Activated naive CD4-positive, alpha-beta T cell treated with anti-CD3 and anti-CD28 coated beads, Interleukin-2, amount 50 U/mL, for 72 hours (primary cell): ENCODE measurements around the gene C5orf46. TPM values are rescaled to one million over a fixed set of nuclear protein-coding genes. Genes with fewer than 3 reads are reported as not detected.

ENCODE experiments used
- ATAC-seq, 2 donors: fragments of 150-1000 bp; cut with Tn5 transposase; 2 replicates each; pipeline ENCODE4 v1.10.0; 2021; ENCODE audit warnings: mild to moderate bottlenecking in 2 of 2, moderate library complexity in 2 of 2
- DNase-seq, 2 donors: peaks; one replicate each; pipeline ENCODE4 v3.0.0; 2021 to 2022; ENCODE audit warnings: low spot score in 2 of 2
- H3K27ac Mint-ChIP-seq, 2 donors: one replicate each; pipeline ENCODE4 v1.8.0; 2022; ENCODE audit warnings: mild to moderate bottlenecking in 2 of 2, mixed read lengths in 2 of 2
- H3K36me3 Mint-ChIP-seq, 2 donors: one replicate each; pipeline ENCODE4 v1.8.0; 2022; ENCODE audit warnings: mixed read lengths in 2 of 2
- H3K9me3 Mint-ChIP-seq, 2 donors: one replicate each; pipeline ENCODE4 v1.8.0; 2022; ENCODE audit warnings: mixed read lengths in 2 of 2
- total RNA-seq, 2 donors: library from RNA; stranded (reverse); gene quantifications; one replicate each; pipeline ENCODE4 v1.2.3, GENCODE V29; 2022

Gene C5orf46
- total RNA-seq, 2 donors from 2014 or later: not detected

DNA sequence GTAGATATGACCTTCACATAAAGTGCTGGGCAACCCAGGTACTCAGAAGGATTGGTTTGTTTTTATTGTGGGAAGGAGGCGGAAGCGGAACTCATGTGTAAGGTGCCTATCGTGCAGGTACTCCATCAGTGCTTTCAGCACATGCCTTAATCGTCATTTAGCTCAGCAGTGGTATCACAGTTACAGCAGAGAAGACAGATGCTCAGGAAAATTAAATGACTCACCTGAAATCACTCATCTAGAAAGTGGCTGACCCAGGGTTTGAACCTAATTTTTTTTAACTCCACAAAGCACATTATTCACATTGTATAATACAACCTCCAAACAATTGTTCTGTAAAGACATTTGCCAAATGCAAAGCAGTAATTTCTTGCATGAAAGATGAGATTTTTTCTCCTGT, 2.2 kb downstream of the C5orf46 start:
- ATAC-seq: peak in 1 of 2 donors; percentile 48
- Mint-ChIP-seq H3K36me3 (no peaks in the 10 kb centered on the region), H3K9me3 (peaks cover 0 to 3% of the 10 kb centered on the region in 2 donors), H3K27ac (no peak overlapping the region)
- no peak for DNase-seq

DNA sequence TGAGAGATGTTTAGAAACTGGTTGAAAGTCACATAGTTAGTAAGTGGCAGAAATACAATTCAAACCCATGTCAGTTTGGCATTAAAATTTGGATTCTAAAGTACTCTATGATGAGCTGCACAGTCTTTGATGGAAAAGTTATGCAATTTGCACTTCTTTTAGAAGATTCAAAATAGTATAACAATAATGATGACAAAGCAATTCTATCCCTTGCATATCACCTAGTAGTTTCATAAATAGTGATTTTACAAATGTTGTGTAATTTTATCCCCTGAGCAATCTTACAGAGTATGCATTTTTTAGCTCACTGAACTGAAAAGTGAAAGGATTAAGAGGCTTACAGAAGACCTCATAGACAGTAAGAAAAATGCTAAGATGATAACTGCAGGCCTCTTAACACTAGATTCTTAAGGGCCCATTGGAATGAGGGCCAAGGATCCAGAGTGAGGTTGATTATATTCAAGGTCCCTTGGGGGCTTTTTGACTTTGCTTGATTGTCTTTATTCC, 3.7 kb downstream of the C5orf46 start:
- Mint-ChIP-seq H3K27ac (no peak overlapping the region), H3K36me3 (no peaks in the 10 kb centered on the region), H3K9me3 (no peaks in the 10 kb centered on the region)
- DNase-seq (no peak), ATAC-seq (no peak)

DNA sequence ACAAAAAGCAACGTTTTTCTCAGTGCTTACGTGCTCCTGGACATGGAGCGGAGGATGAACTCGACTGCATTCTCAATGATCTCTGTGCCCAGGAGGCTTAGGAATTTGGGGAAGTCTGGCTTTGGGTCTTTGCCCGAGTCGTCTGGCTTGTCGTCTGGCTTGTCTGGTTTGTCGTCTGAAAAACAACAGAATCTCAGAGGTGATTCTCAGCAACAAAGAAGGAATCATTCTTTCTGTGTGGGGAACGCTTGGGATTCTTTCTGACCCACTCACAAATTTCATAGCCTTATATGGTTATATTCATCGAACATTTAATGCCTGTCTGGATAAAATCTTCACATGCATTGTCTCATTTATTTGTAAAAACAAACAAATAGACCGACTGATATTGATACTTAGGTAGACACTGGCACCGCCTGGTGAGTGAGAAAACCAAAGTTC, 4.7 kb downstream of the C5orf46 start:
- DNase-seq: no peak
- H3K9me3 Mint-ChIP-seq: no peaks in the 10 kb centered on the region
- H3K36me3 Mint-ChIP-seq: no peaks in the 10 kb centered on the region
- no peak overlapping the region for H3K27ac Mint-ChIP-seq
- ATAC-seq: no peak

DNA sequence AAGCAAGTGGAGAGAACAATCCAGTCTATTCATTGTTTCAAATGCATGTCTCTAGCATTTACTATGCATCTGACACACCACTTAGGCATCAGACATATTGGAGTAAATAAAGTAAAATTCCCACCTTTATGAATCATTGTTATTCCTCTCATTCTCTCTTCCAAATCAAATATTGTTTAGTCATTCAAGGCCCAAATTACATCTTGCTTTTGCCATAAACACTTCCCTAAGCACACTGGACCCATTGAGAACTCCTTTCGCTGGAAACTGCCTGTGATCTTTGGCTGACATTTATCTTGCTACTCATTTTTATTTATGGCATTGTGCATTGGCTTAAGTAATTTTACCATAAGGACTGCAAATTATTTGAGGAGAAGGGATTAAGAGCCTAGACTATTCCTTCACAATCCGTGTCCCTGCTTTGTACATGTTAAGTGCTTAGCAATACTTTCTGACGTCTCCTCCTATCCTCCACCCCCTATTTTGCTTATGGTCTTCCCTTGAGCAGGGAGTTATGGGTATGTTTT, 7.4 kb downstream of the C5orf46 start:
- Mint-ChIP-seq H3K9me3 (no peaks in the 10 kb centered on the region), H3K36me3 (no peaks in the 10 kb centered on the region), H3K27ac (no peak overlapping the region)
- ATAC-seq: no peak
- no peak for DNase-seq

DNA sequence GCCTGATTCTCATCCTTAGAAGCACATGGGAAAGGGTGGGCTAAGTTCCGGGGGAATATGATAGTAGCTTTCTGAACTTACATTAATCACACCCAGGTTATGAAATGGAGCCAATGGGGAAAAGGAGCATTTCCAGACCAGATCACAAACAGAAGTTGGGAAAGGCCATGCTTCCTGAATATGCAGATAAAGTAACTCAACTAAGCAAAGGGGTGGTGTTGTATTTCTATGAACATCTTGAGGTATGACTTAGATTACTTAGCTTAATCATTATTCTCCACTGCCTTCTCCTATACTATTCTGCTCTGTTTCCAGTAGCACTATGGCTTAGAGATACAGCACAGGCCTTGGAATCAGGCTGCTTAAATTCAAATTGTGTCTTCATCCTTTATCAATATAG, 10.5 kb downstream of the C5orf46 start:
- DNase-seq: no peak
- no peak overlapping the region for H3K27ac Mint-ChIP-seq
- no peak for ATAC-seq
- H3K36me3 Mint-ChIP-seq: no peaks in the 10 kb centered on the region
- H3K9me3 Mint-ChIP-seq: no peaks in the 10 kb centered on the region

DNA sequence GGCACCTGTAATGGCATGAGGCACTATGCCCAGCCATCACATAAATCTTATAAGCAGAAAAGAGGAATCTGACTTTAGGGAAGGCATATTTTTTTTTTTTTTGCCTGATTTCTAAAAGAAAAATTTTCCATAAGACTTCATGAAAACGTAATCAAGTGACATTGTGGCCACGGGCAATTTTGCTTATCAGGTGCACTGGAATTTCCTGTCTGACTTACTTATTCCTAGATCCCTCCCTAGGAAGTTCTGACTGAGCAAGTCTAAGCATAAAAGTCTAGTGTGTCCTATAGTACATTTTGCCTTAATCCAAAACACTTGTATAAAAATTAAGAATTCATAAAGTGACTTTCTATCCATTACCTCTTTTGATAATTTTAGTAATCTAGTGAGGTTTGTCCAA, 12.5 kb downstream of the C5orf46 start:
- Mint-ChIP-seq H3K27ac (no peak overlapping the region), H3K36me3 (no peaks in the 10 kb centered on the region), H3K9me3 (peaks cover 0 to 4% of the 10 kb centered on the region in 2 donors)
- no peak for DNase-seq
- ATAC-seq: no peak

DNA sequence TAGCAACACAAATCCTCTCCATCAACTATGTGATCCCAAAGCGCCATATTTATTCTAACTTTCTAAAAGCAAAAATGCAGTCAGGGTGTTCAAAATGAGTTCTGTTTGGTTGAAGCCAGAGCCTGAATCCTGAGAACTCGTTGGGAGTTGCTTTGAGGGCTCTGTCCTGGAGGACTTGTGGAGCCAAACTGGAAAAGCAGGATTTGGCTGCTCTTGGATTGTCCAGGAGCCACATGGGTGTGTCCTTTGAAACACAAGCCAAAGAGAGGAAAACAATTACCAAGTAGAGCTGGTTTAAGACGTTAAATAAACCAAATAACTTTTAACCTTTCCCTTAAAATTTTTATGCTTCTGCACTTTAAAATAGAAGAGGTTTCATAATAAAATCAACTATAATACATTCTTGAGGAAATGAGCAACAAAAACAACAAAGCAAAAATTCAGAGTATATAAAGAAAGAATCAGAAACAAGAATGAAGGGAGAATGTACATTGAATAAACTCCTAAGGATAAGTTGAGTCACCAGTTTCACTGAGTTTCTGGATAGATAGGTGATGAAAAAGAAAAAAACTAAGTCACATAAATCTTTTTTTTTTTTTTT, 13.5 kb downstream of the C5orf46 start:
- Mint-ChIP-seq H3K9me3 (peaks cover 0 to 4% of the 10 kb centered on the region in 2 donors), H3K27ac (no peak overlapping the region), H3K36me3 (no peaks in the 10 kb centered on the region)
- no peak for ATAC-seq
- no peak for DNase-seq

DNA sequence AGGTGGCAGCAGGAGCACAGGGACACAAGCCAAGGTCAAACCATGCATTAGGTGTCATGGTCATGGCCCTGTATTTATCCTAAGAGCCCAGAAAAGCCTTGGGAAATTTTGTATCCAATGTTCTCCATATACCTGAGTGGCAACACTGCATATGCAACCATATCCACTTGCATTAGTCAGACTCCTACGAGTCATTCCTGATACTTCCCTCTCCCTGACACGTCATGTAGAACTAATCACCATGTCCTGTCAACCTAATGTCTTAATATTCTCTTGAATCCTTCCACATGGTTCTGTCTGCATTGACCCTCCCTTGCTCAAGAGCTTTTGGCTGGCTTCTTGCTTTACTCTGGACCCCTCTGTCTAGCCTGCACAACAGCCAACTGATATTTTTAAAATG, 18.4 kb downstream of the C5orf46 start:
- H3K36me3 Mint-ChIP-seq: no peaks in the 10 kb centered on the region
- no peak for ATAC-seq

DNA sequence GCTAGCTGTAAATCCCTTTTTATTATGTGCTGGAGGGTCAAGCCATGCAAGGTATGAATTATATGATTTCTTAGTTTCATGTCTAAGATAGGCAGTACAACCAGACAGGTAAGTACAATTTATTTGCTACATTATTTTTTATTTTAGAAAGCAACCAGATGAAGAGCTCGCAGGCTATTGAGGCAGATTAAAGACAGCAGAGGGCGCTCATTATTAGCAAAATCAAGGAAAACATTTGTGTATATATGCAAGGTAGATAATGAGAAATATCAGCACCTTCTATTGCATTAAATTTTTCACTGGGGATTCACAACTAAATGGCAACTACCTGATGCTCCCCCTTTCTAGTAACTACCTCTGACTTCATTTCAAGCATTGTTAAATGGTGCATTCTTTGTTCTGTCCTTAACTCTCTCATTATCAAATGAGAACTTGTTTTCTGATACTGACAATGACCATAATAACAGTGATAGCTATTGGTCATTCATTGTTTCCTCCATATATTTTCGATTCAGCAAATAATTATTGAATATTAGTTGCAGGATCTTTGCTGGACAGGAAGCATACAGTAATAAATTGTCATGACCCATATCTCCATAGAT, 19.2 kb downstream of the C5orf46 start:
- Mint-ChIP-seq H3K36me3 (no peaks in the 10 kb centered on the region), H3K9me3 (peaks cover 0 to 4% of the 10 kb centered on the region in 2 donors), H3K27ac (no peak overlapping the region)
- DNase-seq: no peak
- ATAC-seq: no peak

More for the DNA sequence above, 18.4 kb downstream of the C5orf46 start:
- Mint-ChIP-seq H3K9me3 (peaks cover 0 to 4% of the 10 kb centered on the region in 2 donors), H3K27ac (no peak overlapping the region)
- no peak for DNase-seq

DNA sequence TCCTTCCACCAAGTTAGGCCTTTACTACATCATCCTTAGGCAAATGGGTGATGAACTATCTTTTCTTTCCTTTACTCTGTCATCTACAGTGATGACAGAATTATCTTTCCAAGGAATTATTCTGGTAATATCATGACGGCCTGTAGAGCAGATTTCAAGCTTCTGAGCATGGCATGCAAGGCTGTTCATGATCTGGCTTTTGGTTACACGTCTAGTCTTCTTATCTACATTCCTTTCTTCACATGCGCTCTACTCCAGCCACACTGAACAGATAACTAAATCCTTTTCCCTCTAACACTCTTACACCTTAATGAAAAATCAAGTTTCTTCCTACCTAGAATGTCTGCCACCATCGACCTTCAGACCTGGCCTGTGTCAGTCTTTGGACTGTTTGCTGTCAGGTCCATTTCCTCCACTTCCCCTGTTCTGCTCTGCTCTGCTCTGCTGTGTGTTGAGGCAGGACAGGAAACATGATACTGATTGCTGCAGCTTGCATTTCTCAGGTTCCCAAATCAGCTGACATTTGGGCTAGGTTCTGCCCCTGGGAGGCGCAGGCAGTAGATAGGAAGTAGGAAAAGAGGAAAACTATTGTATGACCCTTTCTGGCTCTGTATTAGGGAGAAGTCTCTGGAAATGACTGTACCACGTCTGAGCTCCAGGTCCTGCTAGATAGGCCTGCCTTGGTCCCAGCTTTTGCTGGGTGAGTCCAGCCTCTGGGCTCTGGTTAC, 23.6 kb downstream of the C5orf46 start:
- H3K27ac Mint-ChIP-seq: no peak overlapping the region
- peaks cover 0 to 4% of the 10 kb centered on the region in 2 donors for H3K9me3 Mint-ChIP-seq
- DNase-seq: no peak
- no peaks in the 10 kb centered on the region for H3K36me3 Mint-ChIP-seq
- ATAC-seq: no peak

DNA sequence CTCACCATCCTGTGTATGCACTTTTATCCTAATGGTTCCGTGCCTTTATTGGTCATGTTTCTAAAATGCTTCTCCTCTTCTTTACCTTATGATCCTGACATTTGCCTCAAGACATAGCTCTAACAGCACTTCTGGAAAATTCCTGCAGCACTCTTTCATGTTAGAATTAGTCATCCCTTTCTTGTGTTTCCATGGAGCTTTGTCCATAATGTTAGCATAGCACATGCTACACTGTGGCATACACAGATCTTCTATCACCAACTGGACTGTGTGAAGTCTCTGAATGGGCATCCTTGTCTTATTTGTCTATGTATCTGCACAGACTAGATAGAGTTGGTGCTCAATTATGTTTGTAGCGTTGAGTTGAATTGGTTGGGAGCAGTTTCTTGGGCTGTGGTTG, 25.9 kb downstream of the C5orf46 start:
- H3K27ac Mint-ChIP-seq: no peak overlapping the region
- H3K36me3 Mint-ChIP-seq: no peaks in the 10 kb centered on the region
- peaks cover 0 to 4% of the 10 kb centered on the region in 2 donors for H3K9me3 Mint-ChIP-seq
- DNase-seq (no peak), ATAC-seq (no peak)

DNA sequence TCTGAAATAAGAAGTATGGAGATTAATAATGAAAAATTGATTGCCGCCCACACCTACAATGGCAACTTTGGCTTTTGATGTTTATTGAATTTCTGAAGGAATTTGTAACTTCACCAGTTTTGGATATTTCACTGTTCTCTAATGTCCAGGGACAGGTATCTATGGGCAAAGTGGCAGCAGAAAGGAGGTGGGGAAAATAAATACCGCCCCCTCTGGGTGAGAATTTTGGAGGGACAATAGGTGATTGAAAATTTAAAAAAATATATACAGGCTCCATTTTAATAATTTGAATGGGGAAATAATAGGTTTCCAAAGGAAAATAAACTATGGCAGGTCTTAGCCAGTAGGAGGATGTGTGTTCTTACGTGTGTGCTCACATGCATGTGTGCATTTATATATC, 26.6 kb downstream of the C5orf46 start:
- no peaks in the 10 kb centered on the region for H3K36me3 Mint-ChIP-seq
- DNase-seq: no peak
- H3K27ac Mint-ChIP-seq: no peak overlapping the region
- H3K9me3 Mint-ChIP-seq: peaks cover 0 to 4% of the 10 kb centered on the region in 2 donors
- ATAC-seq: no peak

DNA sequence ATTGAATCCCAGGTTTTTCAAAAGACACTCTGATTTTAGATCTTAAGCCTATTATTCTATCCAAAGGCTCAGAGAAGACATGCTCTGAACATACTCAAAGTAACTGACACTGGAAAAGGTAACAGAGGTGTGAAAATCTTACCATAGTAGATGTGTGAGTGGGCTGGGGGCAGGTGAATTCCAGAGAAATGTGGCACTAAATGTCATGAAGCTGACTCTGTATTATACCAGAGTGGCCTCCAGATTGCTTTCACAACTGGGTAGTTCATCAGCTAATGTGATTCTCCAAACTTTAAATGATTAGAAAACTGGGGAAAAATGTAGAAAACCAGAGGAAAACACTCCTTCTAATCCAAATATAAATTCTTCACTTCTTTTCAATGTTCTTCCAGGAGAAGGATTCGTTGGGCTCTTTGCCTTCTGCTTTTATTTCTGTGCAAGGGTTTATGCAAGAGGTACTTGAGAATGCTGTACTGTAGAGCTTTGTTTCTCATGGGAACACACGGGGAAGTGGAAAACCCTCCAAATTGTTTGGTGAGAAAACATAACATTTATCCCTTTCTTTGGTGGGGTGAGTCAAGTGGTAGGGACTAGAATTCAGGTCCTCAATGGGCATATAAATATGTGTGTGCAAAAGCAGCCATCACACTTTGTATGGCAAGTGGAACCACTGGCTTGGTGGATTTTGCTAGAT, 28.1 kb downstream of the C5orf46 start, which contains the start of gene SCGB3A2:
SCGB3A2 (plus strand) TSS at position 646 of the 694 bp plus-strand sequence. CDS start 93 bp downstream, outside the sequence.
- Mint-ChIP-seq H3K27ac (no peak within 1 kb of the TSS), H3K36me3 (no peaks in the 10 kb centered on the region), H3K9me3 (peaks cover 0 to 4% of the 10 kb centered on the region in 2 donors)
- no peak for ATAC-seq
- no peak for DNase-seq

DNA sequence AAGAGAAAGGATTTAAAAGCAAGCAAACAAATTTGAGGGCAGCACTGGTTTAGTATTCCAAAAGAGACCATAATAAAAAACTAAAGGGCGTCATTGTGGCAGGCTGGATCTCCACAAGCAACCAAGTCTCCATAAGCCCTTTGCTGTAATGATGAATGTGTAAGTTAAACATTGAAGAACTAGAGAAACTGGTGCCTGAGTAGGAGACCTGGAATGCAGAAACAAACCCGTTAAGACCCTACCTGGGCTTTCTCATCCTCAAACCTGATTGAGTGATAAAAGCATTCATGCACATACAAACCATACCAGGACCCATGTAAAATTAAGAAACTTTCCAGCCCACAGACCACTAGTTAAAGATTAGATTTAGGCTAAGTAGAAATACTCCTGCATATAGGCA, 29.7 kb downstream of the C5orf46 start:
- DNase-seq (no peak), ATAC-seq (no peak)
- peaks cover 0 to 4% of the 10 kb centered on the region in 2 donors for H3K9me3 Mint-ChIP-seq
- H3K36me3 Mint-ChIP-seq: no peaks in the 10 kb centered on the region
- H3K27ac Mint-ChIP-seq: no peak overlapping the region

DNA sequence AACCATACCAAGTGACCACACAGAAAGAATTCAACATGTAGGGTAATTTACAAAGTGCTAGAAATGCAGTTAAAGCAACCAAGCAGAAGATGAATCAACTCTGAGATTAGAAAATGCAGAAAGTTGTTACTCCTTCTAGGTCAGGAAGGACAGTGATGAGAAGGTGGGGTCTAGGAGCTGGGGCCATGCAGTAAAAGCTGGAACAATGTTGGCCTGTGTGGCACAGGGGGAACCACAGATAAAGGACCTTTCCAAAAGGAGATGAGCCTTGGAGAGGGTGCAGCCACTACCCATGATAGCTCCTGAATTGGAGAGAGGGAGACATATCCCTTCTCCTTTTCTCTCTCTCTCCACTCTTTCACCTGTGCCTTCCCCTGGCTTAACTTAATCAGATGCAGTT, 30.2 kb downstream of the C5orf46 start:
- Mint-ChIP-seq H3K27ac (no peak overlapping the region), H3K9me3 (peaks cover 0 to 4% of the 10 kb centered on the region in 2 donors)
- no peak for ATAC-seq

DNA sequence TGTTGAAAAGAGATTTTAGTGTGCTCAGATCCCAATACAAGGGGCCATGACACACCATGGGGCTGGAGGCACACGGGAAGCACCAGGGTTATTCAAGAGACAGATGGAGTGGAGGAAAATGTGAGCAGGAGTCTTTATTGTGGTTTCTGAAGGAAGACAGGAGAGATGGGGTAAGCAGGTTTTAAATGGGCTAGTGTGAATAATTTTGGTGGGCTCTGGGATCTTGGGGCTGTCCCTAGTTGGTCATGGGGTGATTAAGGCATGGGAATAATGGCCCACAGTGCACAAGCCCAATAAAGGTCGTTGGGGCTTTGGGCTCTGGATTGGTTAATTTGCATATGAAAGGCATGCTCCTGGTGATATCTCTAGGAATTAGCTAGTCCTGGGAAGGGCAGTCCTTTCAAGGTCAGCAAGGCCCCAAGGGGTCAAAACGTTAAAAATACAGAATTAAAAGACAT, 31.4 kb downstream of the C5orf46 start:
- no peak for DNase-seq
- Mint-ChIP-seq H3K27ac (no peak overlapping the region), H3K36me3 (no peaks in the 10 kb centered on the region), H3K9me3 (no peaks in the 10 kb centered on the region)
- ATAC-seq: no peak

More for the DNA sequence above, 30.2 kb downstream of the C5orf46 start:
- H3K36me3 Mint-ChIP-seq: no peaks in the 10 kb centered on the region
- DNase-seq: no peak
